Activated CD4-positive, alpha-beta T cell treated with anti-CD3 and anti-CD28 coated beads for 36 hours (primary cell): ENCODE measurements around the gene THRSP. TPM values are rescaled to one million over a fixed set of nuclear protein-coding genes. Genes with fewer than 3 reads are reported as not detected.
"Not testable (repeated sequence)": the region's sequence is repeated elsewhere in the genome, so short reads cannot be mapped to it uniquely, and the experiment has no call there.

Experiments
- ATAC-seq: fragments of 200-7000 bp; cut with Tn5 transposase; one replicate; pipeline ENCODE4 v1.10.0; 2021; ENCODE audit warnings: mild to moderate bottlenecking, moderate library complexity
- CTCF ChIA-PET: fragments of 350-600 bp; sonication (Branson Sonifier 250); formaldehyde crosslinking; loops from one replicate; lab custom pipeline; 2021; ENCODE audit warnings: antibody characterized with exemption; lab: Charles Lee
- POLR2A ChIA-PET: fragments of 350-600 bp; sonication (Branson Sonifier 250); formaldehyde crosslinking; loops from one replicate; lab custom pipeline; 2021; ENCODE audit warnings: antibody characterized with exemption, inconsistent platforms; lab: Charles Lee
- DNase-seq: peaks from one replicate; pipeline ENCODE4 v3.0.0-alpha.2; 2020
- H3K27ac Mint-ChIP-seq: one replicate; pipeline ENCODE4 v1.8.0; 2021; ENCODE audit warnings: mixed read lengths
- H3K27me3 Mint-ChIP-seq: one replicate; pipeline ENCODE4 v1.8.0; 2021; ENCODE audit warnings: mixed read lengths
- H3K36me3 Mint-ChIP-seq: one replicate; pipeline ENCODE4 v1.8.0; 2021; ENCODE audit warnings: low read depth, mixed read lengths
- H3K4me1 Mint-ChIP-seq: one replicate; pipeline ENCODE4 v1.8.0; 2021; ENCODE audit warnings: mixed read lengths
- H3K4me3 Mint-ChIP-seq: one replicate; pipeline ENCODE4 v1.8.0; 2021; ENCODE audit warnings: mild to moderate bottlenecking, moderate library complexity, mixed read lengths
- H3K9me3 Mint-ChIP-seq: one replicate; pipeline ENCODE4 v1.8.0; 2021; ENCODE audit warnings: low read depth, mixed read lengths
- intact Hi-C, 2 experiments: fragments of 100-400 bp; cut with DNase I in 1 of 2; cut with micrococcal nuclease in 1 of 2; formaldehyde crosslinking; loops; one replicate each; pipeline versions ENCODE4 v1.14.2 to v1.15.1; 2022 to 2024; cut with DNase I, micrococcal nuclease
- total RNA-seq, 2 experiments: library from RNA; stranded (reverse); gene quantifications; one replicate each; pipeline ENCODE4 v1.2.3, GENCODE V29; 2021

Gene THRSP
- total RNA-seq, 2 experiments from 2014 or later: not detected

GRCh38 chr11:78066471-78066870, 2.8 kb downstream of the THRSP start:
- POLR2A ChIA-PET: no interaction called here
- no peaks in the 10 kb centered on the region for H3K9me3 Mint-ChIP-seq
- ATAC-seq: no peak

GRCh38 chr11:78067704-78068103, 4.0 kb downstream of the THRSP start:
- ChIA-PET CTCF (interaction anchor here (0.7 to 1.1 kb wide), 3 partner anchors 22 to 705 kb away, joined by 3 to 6 read pairs (median 3); no protein-coding TSS in a partner anchor), POLR2A (no interaction called here)
- no peak for ATAC-seq
- Mint-ChIP-seq H3K9me3 (no peaks in the 10 kb centered on the region), H3K4me1 (peaks cover 4% of the 10 kb centered on the region), H3K27me3 (no peaks in the 10 kb centered on the region), H3K36me3 (peaks cover 47% of the 10 kb centered on the region), H3K4me3 (no peak overlapping the region), H3K27ac (peak overlapping the region; percentile 30)
- DNase-seq: no peak
- intact Hi-C loops: no loop called here

More at GRCh38 chr11:78066471-78066870, 2.8 kb downstream of the THRSP start:
- H3K4me1 Mint-ChIP-seq: no peaks in the 10 kb centered on the region
- CTCF ChIA-PET: interaction anchor here (1.0 to 1.2 kb wide), 2 partner anchors 20 to 21 kb away, joined by 3 read pairs; no protein-coding TSS in a partner anchor
- peaks cover 39% of the 10 kb centered on the region for H3K36me3 Mint-ChIP-seq
- H3K27me3 Mint-ChIP-seq: no peaks in the 10 kb centered on the region
- H3K27ac Mint-ChIP-seq: no peak overlapping the region
- H3K4me3 Mint-ChIP-seq: no peak overlapping the region
- intact Hi-C loops: no loop called here
- DNase-seq: no peak

- CTCF ChIA-PET: no interaction called here
- DNase-seq (no peak), ATAC-seq (no peak)
- POLR2A ChIA-PET: no interaction called here
- Mint-ChIP-seq H3K27ac (no peak overlapping the region), H3K4me1 (peaks cover 4% of the 10 kb centered on the region), H3K36me3 (peaks cover 49% of the 10 kb centered on the region), H3K9me3 (no peaks in the 10 kb centered on the region), H3K4me3 (no peak overlapping the region), H3K27me3 (no peaks in the 10 kb centered on the region)
- intact Hi-C loops: no loop called here
Measured at GRCh38 chr11:78069465-78069864, 5.8 kb downstream of the THRSP start.

GRCh38 chr11:78070621-78071020, 7.0 kb downstream of the THRSP start:
- Mint-ChIP-seq H3K4me1 (peaks cover 12% of the 10 kb centered on the region), H3K27me3 (no peaks in the 10 kb centered on the region), H3K36me3 (peaks cover 42% of the 10 kb centered on the region), H3K9me3 (no peaks in the 10 kb centered on the region), H3K27ac (no peak overlapping the region), H3K4me3 (no peak overlapping the region)
- ChIA-PET POLR2A (no interaction called here), CTCF (interaction anchor here (0.7 to 0.9 kb wide), 2 partner anchors 8 to 105 kb away, joined by 3 to 5 read pairs; partner anchors contain the start of gene NDUFC2)
- DNase-seq: no peak
- intact Hi-C loops: no loop called here
- no peak for ATAC-seq

- H3K27ac Mint-ChIP-seq: no peak overlapping the region
- CTCF ChIA-PET: no interaction called here
- ATAC-seq: no peak
Measured at GRCh38 chr11:78071717-78072116, 8.1 kb downstream of the THRSP start.

GRCh38 chr11:78072455-78072854, 8.8 kb downstream of the THRSP start:
- Mint-ChIP-seq H3K36me3 (peaks cover 40% of the 10 kb centered on the region), H3K4me3 (no peak overlapping the region), H3K27me3 (no peaks in the 10 kb centered on the region), H3K4me1 (peaks cover 27% of the 10 kb centered on the region), H3K27ac (peak overlapping the region; percentile 4), H3K9me3 (no peaks in the 10 kb centered on the region)
- ChIA-PET CTCF (interaction anchor here (1.2 kb wide), 1 partner anchor 27 kb away, joined by 4 read pairs; no protein-coding TSS in a partner anchor), POLR2A (no interaction called here)
- intact Hi-C loops: no loop called here
- no peak for DNase-seq
- ATAC-seq: no peak

More at GRCh38 chr11:78071717-78072116, 8.1 kb downstream of the THRSP start:
- H3K4me1 Mint-ChIP-seq: peaks cover 23% of the 10 kb centered on the region
- intact Hi-C loops: no loop called here
- H3K36me3 Mint-ChIP-seq: peaks cover 43% of the 10 kb centered on the region
- H3K9me3 Mint-ChIP-seq: no peaks in the 10 kb centered on the region
- POLR2A ChIA-PET: no interaction called here
- DNase-seq: no peak
- H3K27me3 Mint-ChIP-seq: no peaks in the 10 kb centered on the region
- no peak overlapping the region for H3K4me3 Mint-ChIP-seq

- no peak overlapping the region for H3K4me3 Mint-ChIP-seq
- DNase-seq: peak; percentile 21
- intact Hi-C loops: loop anchor here in 1 of 2 experiments (5.0 kb wide), 1 partner anchor 498 kb away; the partner anchor contains the start of gene NARS2
- H3K27me3 Mint-ChIP-seq: no peaks in the 10 kb centered on the region
- no peak for ATAC-seq
- H3K4me1 Mint-ChIP-seq: peaks cover 38% of the 10 kb centered on the region
- H3K9me3 Mint-ChIP-seq: no peaks in the 10 kb centered on the region
- H3K27ac Mint-ChIP-seq: peak overlapping the region; percentile 34
- peaks cover 24% of the 10 kb centered on the region for H3K36me3 Mint-ChIP-seq
- CTCF ChIA-PET: no interaction called here
- POLR2A ChIA-PET: no interaction called here
Measured at GRCh38 chr11:78074756-78075155, 11.1 kb downstream of the THRSP start.

- CTCF ChIA-PET: interaction anchor here (0.6 to 1.3 kb wide), 2 partner anchors 9 to 77 kb away, joined by 3 to 4 read pairs; no protein-coding TSS in a partner anchor
- Mint-ChIP-seq H3K36me3 (peaks cover 14% of the 10 kb centered on the region), H3K27me3 (no peaks in the 10 kb centered on the region), H3K27ac (no peak overlapping the region), H3K9me3 (no peaks in the 10 kb centered on the region), H3K4me3 (no peak overlapping the region), H3K4me1 (peaks cover 53% of the 10 kb centered on the region)
- DNase-seq (no peak), ATAC-seq (no peak)
- POLR2A ChIA-PET: interaction anchor here (0.7 kb wide), 1 partner anchor 18 kb away, joined by 4 read pairs; no protein-coding TSS in a partner anchor
- intact Hi-C loops: loop anchor here in 1 of 2 experiments (5.0 kb wide), 1 partner anchor 495 kb away; the partner anchor contains the start of gene NARS2
Measured at GRCh38 chr11:78076733-78077403, 13.2 kb downstream of the THRSP start.

GRCh38 chr11:78077592-78077991, 13.9 kb downstream of the THRSP start:
- POLR2A ChIA-PET: interaction anchor here (0.6 kb wide), 1 partner anchor 48 kb away, joined by 5 read pairs; no protein-coding TSS in a partner anchor
- CTCF ChIA-PET: interaction anchor here (0.9 to 1.3 kb wide), 4 partner anchors 9 to 487 kb away, joined by 3 to 6 read pairs (median 4); partner anchors contain the start of gene INTS4
- not testable (repeated sequence) for H3K27ac Mint-ChIP-seq, ATAC-seq, H3K27me3 Mint-ChIP-seq, DNase-seq, H3K9me3 Mint-ChIP-seq
- Mint-ChIP-seq H3K4me1 (peaks cover 50% of the 10 kb centered on the region), H3K4me3 (peak overlapping the region; percentile 91), H3K36me3 (peaks cover 11% of the 10 kb centered on the region)
- intact Hi-C loops: loop anchor here in 1 of 2 experiments (5.0 kb wide), 1 partner anchor 495 kb away; the partner anchor contains the start of gene NARS2

- H3K4me3 Mint-ChIP-seq: peak overlapping the region; percentile 91
- ChIA-PET POLR2A (interaction anchor here (0.6 to 1.8 kb wide), 4 partner anchors 49 to 1098 kb away, joined by 3 to 9 read pairs (median 4); partner anchors contain the start of gene INTS4), CTCF (interaction anchor here (0.6 to 1.2 kb wide), 5 partner anchors 7 to 923 kb away, joined by 3 to 6 read pairs (median 3); partner anchors contain the start of gene INTS4)
- peaks cover 49% of the 10 kb centered on the region for H3K4me1 Mint-ChIP-seq
- no peaks in the 10 kb centered on the region for H3K9me3 Mint-ChIP-seq
- intact Hi-C loops: loop anchor here (1.0 to 5.0 kb wide), 6 partner anchors 61 to 494 kb away; partner anchors contain the start of genes ALG8 (in 1 of the 2), CLNS1A (in 1 of the 2), GAB2 (in 1 of the 2) and INTS4 (in 1 of the 2)
- DNase-seq (no peak), ATAC-seq (no peak)
- H3K36me3 Mint-ChIP-seq: peaks cover 7% of the 10 kb centered on the region
- no peaks in the 10 kb centered on the region for H3K27me3 Mint-ChIP-seq
- peak overlapping the region; percentile 90 for H3K27ac Mint-ChIP-seq
Measured at GRCh38 chr11:78078218-78079167, 14.8 kb downstream of the THRSP start.
